ENCODE data around the gene SPTLC3.

Gene SPTLC3

DNA sequence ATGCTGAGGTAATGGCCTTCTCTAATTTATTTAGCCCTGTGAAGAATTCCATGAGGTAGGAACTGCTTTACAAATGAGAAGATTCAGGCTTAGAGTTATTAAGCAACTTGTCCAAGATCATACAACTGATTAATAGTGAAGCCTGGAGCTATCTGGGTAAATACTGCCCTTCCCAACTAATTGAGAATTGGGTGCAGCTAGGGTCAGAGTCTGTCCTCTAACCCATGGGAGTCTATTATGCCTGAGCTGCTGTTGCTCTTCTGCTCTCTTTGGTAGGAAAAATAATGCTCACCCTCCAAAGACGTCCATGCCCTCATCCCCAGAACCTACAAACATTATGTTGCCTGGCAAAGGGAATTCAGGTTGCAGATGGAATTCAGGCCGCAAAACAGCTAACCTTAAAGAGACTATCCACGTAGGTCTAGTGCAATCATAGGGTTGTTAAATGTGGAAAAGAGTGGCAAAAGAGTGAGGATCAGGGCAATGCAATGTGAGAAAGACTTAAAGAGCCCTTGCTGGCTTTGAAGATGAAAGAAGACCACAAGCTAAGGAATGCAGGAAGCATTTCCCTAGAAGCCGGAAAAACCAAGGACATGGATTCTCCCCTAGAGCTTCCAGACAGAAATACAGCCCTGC, 90.1 kb downstream of the SPTLC3 start:
- DNase-seq (ENCODE audit: low spot score) = no peak

DNA sequence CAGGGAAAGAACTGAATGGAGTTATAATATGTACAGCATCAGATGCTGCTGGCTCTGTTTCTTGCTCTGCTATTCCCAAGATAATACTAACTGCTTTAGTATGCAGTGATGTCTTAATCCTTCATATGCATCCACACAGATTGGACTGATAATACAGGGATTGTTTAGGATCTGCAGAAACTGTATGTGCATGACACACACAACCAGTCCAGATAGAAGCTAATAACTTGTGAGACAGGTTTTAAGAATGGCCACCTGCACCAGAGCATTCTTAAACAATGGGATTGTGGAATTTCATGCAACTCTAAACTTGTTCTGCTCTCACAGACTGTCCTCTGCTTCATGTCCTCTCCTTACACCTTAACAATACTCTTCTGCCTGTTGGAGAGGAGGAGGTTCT, 90.9 kb downstream of the SPTLC3 start:
- no peak for DNase-seq (ENCODE audit: low spot score)

DNA sequence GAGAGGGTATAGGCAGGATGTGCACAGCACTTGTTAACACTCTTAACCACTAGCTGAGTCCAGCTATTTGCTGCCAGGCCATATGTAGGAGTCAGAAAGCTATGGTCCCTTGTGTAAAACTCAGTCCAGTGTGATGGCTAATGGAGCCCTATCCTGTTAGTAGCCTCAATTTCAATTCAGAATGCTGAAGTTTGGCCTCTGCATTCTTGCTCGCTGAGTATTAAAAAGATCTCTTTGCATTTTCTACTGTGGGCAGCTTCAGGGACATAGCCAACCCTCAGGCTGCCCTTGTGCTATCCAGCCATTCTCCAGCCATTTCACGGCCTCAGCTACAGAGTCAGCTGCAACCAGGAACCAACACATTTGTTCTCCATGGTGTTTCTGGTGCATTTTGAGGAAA, 92.5 kb downstream of the SPTLC3 start:
- no peak for DNase-seq (ENCODE audit: low spot score)

DNA sequence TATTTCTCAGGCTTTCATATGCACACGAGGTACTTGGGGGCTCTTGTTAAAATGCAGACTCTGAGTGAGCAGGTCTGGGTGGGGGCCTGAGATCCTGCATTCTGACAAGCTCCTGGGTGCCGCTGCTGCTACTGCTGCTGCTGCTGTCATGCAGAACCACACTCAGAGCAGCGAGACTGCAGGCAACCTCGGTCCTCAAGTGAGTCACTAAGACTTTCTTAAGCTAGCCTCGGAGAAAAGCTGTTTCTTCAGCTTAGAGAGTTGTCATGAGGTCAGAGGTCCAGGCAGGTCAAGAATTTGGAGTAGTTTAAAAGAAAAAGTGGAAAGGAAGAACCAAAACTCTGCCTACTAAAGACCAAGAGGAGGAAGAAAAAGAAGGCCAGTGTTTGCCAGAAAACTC, 92.9 kb downstream of the SPTLC3 start:
- no peak for DNase-seq (ENCODE audit: low spot score)

DNA sequence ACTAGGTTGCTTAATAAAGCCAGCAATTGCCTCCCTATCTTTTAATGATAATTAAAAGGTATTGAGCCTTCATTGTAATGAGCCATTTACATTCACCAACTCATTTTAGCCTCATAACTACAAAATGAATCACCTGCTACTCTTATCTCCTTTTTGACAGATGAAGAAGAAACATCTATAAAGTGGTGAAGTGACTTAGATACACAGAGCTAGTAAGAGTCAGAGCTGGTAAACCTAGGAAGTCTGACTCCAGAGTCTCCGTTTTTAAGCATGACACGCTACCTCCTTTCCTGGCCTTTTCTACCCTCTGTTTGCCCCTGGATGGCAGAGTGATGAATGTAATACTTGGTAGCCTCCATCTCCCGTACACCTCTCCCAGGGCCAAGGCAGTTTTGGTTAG, 93.5 kb downstream of the SPTLC3 start:
- no peak for DNase-seq (ENCODE audit: low spot score)

DNA sequence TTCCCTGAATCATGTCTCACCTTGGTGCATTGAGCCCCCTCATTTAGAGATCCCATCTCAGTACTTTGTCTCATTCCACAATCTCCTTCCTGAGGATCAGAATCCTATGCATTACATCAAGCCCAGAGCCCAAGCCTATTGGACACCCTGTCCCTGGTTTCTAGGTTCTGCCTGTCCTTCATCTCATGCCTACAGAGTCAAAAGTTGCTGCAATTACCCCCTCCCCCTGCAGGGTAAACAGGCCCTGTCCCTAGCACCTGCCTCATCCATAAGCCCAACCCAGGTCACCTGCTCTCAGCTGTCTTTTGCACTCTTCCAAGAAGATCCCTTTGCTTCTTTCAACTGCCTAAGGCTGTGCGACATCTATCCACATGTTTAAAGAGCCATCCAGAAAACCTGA, 93.9 kb downstream of the SPTLC3 start:
- DNase-seq (ENCODE audit: low spot score) = no peak

DNA sequence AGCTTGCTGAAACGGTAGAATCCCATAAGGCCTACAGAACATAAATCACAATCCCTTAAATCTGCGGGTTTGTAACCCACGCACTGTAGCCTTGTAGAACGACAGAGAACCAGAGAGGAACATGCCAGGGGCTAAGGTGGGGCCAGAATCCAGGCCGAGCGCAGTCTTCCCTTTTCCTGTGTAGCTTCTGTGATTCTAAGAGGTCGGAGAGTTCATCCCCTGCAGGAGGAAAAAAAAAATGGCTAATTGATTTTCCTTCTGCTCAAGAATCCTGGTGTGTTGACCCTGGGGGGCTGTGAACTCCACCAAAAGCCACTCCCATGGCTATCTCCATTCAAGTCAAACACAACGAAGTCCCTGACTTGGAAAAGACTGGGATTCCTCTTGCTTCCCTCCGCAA, 96.3 kb downstream of the SPTLC3 start:
- no peak for DNase-seq (ENCODE audit: low spot score)

DNA sequence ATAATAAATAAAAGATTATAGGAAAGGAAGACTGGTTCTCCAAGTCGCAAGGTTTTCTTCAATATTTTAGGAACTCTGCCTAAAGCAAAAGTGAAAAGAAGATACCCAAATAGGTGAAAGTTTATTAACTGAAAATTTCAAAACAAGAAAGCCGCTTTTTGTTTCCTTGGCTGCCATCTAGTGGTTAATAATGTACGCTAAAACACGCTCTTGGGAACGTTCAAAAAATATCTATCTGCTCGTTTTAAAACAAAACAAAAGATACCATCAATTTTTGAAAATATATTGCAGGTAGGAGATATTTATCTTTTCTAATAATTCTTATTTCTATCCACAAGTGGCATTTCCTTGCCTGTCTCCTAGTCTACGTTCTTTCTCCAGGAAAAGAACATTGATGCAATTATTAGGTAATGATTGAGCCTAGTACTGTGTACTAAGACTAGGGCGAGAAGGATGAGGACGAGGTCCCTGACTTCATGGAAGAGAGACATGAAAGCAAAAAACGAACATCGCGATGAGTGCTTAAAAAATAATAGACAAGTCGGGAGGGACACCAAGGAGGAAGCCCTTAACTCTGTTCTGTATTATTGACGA, 97.2 kb downstream of the SPTLC3 start:
- DNase-seq (ENCODE audit: low spot score) = peak; percentile 48

DNA sequence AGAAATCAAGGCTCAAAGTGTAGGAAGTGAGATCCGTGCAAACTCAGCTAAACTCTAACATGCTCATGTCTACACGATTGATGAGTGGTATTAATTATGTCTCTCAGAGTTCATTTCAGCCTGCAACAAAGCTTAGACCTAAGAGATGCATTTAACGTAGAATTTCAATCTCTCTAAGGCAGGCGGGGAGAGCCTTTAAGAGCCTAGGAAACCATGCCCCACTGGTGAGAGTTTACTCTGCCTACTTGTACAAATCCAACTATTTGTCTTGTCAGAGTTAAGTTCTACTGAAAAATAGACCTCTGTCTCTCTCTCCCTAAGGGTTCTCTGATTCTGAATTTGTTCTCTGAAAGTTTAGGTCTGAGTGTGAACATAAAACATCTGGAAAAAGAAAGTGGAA, 100.9 kb downstream of the SPTLC3 start:
- no peak for DNase-seq (ENCODE audit: low spot score)

DNA sequence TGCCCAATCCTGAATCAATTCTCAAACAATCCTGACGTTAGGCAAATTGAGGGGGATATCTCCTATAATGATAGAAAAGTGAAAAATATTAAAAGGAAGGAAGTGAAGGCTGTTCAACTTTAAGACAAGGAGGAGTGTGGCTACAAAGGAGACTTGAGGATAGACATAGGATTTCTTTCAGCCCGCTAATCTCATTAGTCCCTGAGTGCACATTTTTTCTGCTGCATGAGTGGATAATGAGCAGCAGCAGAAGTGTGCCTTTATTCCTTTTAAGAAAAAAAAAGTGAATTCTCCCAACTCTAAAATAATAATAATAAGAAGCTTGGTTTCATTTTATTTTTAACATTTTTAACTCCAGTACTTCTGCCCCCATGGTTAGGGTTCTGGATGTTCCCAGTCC, 102.0 kb downstream of the SPTLC3 start:
- no peak for DNase-seq (ENCODE audit: low spot score)

DNA sequence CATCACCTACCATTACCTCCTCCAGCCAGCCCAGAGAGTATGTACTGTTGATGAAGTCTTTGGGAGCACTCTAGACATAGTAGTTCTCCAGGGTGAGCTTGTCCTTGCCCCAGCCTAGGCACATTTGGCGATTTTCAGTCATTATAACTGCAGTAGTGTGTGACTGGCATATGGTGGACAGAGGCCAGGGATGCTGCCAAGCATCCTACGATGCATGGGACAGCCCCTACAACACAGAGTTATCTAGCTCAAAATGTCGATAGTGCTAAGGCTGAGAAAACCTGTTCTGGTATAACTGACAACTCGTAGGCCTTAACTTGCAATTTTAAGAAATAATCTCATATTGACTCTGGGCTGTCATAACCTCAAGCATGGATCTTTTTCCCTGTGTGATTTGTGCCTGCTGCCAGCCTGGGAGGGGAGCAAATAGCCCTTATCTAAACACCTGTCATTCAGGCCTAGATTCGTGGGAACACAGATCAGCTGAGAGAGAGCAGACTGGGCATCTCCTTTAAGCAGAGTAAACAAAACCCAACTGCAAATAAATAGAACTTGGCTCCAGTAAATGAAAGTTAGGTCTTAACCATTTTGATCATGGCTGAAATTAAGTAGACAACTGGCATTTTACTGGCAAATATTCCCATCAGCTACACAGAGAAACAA, 102.6 kb downstream of the SPTLC3 start:
- no peak for DNase-seq (ENCODE audit: low spot score)

DNA sequence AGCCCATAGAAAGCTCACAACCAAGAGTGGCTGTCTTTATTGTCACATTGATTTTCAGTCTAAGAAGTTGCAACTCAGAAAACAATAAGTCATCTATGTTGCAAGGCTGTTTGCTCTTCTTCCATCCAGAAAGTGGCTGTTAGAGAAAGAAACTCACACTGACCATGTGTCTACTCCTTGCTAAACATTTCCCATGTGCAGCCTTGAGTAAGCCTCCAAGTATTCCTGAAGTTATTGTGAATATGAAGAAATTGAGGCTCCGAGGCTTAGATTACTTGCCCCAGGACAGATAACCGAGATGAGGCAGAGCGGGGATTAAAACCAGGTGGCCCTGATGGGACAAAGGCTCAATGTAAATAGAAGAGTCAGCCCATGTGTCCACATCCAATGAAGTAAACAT, 105.0 kb downstream of the SPTLC3 start:
- DNase-seq (ENCODE audit: low spot score) = no peak

DNA sequence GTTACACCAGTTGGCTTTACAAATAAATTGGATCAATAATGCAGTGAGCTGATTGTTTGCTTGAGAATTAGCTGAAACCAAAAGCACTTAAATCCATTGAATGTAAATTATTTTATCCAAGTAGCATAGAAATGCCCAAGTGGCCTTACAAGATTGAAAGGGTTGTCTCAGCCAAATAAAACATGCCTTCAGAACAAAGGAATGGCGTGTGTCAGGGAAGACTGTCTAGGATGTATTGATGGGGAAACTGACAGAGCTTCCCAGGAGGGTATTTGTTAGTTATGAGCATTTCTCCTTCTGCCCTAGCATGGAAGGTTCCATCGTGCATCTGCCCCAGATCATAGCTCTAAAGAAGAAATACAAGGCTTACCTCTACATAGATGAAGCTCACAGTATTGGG, 108.4 kb downstream of the SPTLC3 start:
- no peak for DNase-seq (ENCODE audit: low spot score)

DNA sequence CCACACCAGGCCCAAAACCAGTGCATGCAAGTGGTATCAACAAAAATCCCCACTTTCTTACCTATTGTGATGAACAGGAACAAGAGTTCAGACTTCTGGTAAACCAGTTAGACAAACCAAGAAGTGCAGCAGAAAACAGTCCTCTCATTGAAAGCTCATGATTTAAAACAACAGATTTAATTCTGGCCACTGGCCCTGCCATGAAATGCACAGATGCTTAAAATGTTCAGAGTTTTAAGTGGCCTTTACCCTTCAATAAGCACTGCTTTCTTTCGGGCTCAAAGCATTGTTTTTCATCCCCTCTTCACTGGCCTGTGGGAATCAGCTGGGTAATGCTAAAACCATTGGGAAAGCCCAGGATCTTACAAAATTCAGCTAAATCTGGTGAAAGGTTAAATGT, 109.9 kb downstream of the SPTLC3 start:
- no peak for DNase-seq (ENCODE audit: low spot score)

DNA sequence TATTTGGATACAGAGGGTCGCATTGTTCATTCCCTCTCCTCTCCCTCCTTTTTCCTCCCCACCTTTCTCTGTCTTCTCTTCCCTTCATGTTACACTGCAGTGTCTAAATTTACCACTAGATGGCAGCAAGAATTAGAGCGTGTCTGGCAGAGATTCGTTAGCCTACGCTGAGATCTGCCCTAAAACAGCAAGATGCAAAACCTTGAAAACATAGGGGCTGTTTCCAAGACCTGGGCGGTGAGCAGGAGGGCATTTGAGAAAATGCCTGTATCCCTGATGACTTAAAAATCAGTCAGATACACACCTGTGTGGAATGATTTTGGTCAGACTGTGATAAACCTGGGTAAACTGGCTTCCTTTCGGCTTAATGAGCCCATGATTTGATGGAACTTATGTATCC, 110.8 kb downstream of the SPTLC3 start:
- peak; percentile 84 for DNase-seq (ENCODE audit: low spot score)

DNA sequence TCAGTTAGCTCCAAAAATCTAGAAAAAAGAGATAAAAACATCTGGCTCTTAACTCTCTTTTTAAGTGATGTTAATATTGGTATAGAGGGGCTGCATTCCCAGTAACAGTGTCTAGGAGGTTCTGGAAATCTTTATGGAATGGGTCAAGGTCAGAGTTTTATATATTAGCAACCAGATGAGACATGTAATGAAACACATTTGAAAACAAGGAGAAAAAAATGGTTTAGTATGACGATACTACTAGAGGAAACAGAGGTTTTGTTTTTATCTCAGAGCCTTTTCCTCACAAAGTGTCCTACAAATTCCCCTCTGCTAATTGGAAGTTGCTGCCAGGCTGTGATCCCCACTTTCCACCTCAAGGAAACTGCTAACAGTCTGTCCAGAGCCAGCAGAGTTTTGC, 111.7 kb downstream of the SPTLC3 start:
- no peak for DNase-seq (ENCODE audit: low spot score)

DNA sequence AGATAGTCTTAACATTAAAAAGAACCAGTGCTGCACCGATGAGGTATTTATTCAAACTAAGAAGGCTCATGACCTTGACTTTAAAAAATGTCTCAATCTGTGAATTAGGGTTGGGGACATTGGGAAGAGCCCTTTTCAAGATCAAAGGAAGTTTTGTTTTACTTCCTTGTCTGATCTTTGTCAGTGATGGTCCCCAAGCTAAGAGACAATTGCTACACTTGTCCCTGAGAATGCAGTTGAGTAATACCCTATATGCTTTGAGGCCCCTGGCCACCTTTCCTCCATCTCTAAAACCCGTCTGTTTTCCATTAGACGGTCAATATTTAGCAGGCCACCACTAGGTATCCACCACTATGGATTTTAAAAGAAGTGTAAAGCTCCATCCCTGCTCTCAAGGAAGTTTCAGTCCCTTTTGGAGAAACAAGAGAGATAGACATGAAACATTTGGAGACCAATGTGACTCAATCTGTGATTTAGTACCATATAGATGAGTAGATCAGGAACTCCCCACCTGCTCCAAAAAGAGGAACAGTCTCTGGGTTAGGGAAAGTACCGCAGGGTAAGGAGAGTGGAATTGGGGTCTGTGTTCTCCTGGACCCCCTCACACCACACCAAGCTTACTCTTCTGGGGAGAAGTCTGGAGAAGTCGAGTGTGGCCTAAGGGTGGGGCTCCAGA, 113.2 kb downstream of the SPTLC3 start:
- DNase-seq (ENCODE audit: low spot score) = no peak

DNA sequence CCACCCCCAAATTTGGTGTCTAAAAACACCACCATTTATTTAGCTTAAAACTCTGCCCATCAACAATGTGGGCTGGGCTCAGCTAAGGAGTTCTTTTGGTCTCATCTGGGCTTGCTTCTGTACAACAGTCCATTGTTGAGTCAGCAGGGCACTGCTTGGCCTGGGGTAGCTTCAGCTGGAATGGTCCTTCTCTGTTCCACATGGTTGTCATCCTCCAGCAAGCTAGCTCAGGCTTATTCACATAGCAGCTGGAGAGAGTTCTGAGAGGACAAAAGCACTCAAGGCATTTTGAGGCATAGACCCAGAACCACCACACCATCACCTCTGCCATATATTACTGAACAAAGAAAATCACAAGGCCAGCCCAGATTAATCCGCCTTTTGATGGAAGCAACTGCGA, 116.7 kb downstream of the SPTLC3 start:
- DNase-seq (ENCODE audit: low spot score) = no peak

DNA sequence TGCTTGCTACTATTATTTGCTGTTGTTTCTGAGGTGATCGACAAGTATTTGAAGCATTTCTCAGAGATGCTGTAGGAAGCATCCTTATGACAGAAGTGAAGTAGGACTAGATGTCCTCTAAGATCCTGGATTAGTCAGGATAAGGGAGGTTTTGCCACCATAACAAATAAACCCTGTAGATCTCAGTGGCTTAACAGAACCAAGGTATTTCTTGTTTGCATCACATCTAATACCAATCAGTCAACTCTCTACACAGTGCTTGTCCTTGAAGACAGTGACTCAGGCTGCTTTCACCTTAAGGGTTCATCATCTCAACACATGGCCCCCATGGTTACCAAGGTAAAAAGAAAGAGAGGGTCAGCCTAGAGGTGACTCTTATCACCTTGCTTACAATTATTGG, 119.4 kb downstream of the SPTLC3 start:
- no peak for DNase-seq (ENCODE audit: low spot score)

DNA sequence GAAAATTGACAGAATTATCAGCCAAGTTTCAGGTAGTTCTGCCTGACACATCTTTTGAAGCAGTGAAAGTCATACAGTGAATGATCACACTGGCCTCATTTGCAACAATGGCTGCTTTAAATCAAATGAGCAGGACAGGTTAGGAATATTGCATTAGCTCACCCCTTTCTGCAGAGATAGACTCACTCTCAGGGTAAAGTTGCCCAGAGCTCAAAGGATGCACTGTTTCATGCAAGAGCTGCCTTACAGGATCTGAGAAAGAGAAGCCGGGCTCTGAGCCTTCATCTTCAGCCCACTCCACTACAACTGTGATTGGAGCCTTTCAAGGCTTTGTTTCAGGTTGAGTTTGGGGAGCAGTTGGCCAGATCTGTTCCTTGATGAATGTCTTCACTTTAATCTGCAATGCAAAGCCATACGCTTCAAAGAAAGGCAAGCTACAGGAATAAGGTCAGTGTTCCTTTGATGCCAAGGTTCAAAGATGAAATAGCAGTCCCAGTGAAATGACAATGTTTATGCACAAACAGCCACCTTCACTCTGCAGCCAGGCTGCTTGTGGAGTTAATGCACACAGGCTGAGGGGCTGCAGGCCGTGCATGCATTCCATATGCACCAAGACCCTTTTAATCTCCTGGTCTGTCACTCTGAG, 121.4 kb downstream of the SPTLC3 start:
- DNase-seq (ENCODE audit: low spot score) = no peak

DNA sequence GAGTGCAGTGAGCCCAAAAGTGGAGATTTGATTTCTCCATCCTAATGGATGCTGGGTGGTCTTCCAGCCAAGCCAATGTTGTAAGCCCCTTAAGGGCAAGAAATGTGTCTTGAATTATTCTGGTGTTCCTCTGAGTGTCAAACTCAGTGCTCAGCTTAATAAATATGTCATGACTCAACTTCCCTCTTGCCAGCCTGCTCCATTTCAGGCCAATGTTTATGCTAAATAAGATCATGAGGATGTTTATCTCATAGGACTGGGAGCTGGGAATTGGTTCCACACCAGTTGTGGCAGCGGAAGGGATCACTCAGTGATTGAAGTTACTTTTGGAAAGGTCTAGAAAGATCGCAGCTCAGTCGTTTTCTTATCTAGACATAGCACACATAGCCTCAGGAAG, 121.9 kb downstream of the SPTLC3 start:
- no peak for DNase-seq (ENCODE audit: low spot score)

DNA sequence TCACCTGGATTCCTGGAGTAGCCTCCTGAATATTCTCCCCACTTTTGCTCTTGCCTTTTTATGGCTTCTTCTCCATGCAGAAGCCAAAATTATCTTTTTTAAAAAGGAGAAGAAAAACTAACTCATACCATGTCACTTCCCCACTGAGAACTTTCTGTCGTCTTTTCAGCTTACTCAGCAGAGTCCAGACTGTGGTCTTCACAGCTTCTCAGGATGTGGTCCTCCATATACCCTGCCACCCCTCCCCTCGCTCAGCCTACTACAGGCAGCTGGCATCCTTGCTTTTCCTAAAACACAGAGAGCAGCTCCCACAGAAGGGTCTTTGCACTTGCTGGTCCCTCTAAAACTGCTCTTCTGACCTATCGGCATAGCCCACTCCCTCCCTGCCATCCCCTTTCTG, 122.9 kb downstream of the SPTLC3 start:
- DNase-seq (ENCODE audit: low spot score) = peak; percentile 66

Data from pons (tissue), 1 donor.